Epithelial cell of esophagus (primary cell): Measurements from ENCODE around the gene CHGA.

Experiments used
- DNase-seq: peaks from one replicate; pipeline ENCODE4 v3.0.0; 2010; ENCODE audit warnings: low read depth
- H3K4me3 ChIP-seq: 2 replicates; pipeline ENCODE4 v1.5.1; 2011; ENCODE audit warnings: mild to moderate bottlenecking, low read length, control low read depth
- TF ChIP-seq, protein P1 (sequence below): IDR thresholded peaks from 2 replicates; pipeline ENCODE4 v1.5.1; 2011; ENCODE audit warnings: low read depth, mild to moderate bottlenecking, low read length, control low read depth, inconsistent platforms; ENCODE audit not compliant: insufficient read depth; ENCODE audit errors: missing control alignments

Gene CHGA

GRCh38 chr14:92903359-92903758, 19.6 kb upstream of the CHGA start:
- no peak for DNase-seq
- TF ChIP-seq, protein P1, sequence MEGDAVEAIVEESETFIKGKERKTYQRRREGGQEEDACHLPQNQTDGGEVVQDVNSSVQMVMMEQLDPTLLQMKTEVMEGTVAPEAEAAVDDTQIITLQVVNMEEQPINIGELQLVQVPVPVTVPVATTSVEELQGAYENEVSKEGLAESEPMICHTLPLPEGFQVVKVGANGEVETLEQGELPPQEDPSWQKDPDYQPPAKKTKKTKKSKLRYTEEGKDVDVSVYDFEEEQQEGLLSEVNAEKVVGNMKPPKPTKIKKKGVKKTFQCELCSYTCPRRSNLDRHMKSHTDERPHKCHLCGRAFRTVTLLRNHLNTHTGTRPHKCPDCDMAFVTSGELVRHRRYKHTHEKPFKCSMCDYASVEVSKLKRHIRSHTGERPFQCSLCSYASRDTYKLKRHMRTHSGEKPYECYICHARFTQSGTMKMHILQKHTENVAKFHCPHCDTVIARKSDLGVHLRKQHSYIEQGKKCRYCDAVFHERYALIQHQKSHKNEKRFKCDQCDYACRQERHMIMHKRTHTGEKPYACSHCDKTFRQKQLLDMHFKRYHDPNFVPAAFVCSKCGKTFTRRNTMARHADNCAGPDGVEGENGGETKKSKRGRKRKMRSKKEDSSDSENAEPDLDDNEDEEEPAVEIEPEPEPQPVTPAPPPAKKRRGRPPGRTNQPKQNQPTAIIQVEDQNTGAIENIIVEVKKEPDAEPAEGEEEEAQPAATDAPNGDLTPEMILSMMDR: no peak
- H3K4me3 ChIP-seq: no peak overlapping the region

- DNase-seq: no peak
- H3K4me3 ChIP-seq: no peak overlapping the region
- TF ChIP-seq, protein P1: no peak
These were observed 17.3 kb upstream of the CHGA start for GRCh38 chr14:92905667-92906066.

DNA sequence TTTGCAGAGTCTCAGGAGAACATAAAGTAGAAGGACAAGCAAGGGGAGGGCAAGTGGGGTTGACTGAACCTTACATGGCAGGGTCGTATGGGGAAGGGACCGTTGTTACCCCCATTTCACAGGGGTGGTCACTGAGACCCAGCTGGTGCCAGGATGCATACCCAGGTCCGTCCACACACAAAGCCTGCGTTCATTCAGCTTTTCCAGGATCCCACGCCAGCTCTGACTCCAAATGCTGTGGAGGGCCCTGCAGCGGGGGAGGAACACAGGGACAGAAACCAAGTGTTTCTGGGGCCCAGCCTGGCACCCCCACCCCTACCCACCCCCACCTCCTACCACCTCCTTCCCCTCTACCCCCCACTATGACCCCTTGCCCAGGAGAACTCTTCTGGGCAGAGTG, 16.5 kb upstream of the CHGA start:
- no peak overlapping the region for H3K4me3 ChIP-seq
- TF ChIP-seq, protein P1: no peak
- DNase-seq: no peak

DNA sequence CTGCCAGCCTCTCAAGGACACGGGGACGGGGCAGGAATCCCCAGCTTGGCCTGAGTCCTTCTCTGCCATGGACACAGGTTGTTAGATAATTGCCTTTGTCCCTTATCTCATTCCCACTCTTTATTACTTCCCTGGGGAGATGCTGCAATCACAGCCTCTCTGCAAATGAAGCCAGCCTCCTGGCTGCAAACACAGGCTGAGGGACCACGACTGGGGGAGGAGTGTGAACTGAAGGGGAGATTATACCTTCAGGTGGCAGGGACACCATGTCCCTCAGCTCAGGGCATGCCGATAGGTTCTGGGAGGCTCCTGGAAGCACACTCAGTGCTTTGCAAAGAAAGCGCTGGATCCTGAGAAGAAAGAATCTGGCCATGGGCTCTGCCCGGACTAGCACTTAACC, 16.1 kb upstream of the CHGA start:
- no peak overlapping the region for H3K4me3 ChIP-seq
- TF ChIP-seq, protein P1: no peak
- no peak for DNase-seq

DNA sequence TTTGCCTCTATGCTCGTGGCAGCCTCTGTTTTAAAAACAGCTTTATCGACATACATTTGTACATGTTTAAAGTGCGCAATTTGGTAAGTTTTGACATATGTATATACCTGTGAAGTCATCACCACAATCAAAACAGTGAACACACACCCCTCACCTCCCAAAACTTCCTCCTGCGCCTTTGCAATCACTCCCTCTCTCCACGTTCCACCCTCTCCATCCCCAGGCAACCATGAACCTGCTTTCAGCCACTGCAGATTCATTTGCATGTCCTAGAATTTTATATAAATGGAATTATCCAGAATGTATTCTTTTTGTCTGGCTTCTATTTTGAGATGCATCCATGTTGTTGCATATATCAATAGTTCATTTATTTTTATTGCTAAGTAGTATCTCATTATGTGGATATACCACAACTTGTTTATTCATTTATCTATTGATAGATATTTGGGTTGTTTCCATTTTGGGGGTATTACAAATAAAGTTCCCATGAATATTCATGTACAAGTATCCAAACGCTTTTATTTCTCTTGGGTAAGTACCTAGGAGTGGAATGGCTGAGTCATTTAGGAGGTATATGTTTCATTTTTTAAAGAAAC, 15.5 kb upstream of the CHGA start:
- H3K4me3 ChIP-seq: no peak overlapping the region
- TF ChIP-seq, protein P1: no peak
- no peak for DNase-seq

DNA sequence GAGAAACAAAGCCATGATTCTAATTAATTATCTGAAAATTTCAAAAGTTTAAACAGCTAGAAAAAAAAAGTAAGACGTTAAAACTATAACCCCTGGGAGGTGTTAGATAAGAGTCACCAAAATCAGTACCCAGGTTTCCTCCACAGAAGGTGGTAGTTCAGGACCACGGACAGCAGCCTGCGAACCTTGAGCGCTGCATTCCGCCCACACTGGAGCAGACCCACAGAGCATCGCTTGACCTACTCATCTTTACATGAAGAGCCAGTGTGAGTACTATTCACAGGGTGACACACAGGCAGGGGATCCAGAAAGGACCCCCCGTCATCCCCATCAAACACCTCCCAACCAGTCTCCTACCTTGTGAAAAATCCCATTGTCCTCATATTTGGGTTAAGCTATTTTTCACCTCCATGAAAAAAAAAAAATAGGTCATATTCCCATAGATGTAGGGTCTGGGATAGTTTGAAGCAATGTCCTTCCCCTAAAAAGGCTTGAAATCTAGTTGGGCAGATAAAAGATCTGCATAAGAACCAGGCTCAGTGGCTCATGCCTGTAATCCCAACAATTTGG, 8.8 kb upstream of the CHGA start:
- H3K4me3 ChIP-seq: no peak overlapping the region
- TF ChIP-seq, protein P1: no peak
- DNase-seq: peak; percentile 51

- no peak overlapping the region for H3K4me3 ChIP-seq
- TF ChIP-seq, protein P1: no peak
- DNase-seq: no peak
These were observed 6.7 kb upstream of the CHGA start for GRCh38 chr14:92916201-92916600.
